A549 (cell line): ENCODE results near the gene PRKAR1B.

Experiments
- BHLHE40 ChIP-seq: IDR thresholded peaks from 2 replicates; pipeline ENCODE4 v1.6.1; 2012; ENCODE audit warnings: low read depth, low read length, inconsistent platforms
- CBX8 ChIP-seq: fragments of 200-600 bp; sonication (generic); IDR thresholded peaks from 2 replicates; pipeline ENCODE4 v1.6.1; 2016
- E2F6 ChIP-seq: IDR thresholded peaks from 2 replicates; pipeline ENCODE4 v1.6.1; 2012; ENCODE audit warnings: low read depth, borderline replicate concordance
- KDM1A ChIP-seq: fragments of 200-600 bp; sonication (generic); IDR thresholded peaks from 2 replicates; pipeline ENCODE4 v1.6.1; 2016; ENCODE audit warnings: low read depth, mild to moderate bottlenecking
- PHF8 ChIP-seq: fragments of 200-600 bp; sonication (generic); IDR thresholded peaks from 2 replicates; pipeline ENCODE4 v1.6.1; 2016; ENCODE audit warnings: low read depth, mild to moderate bottlenecking, antibody characterized with exemption, moderate library complexity, borderline replicate concordance
- POLR2A ChIP-seq: IDR thresholded peaks from 2 replicates; pipeline ENCODE4 v1.6.1; 2012; ENCODE audit warnings: mild to moderate bottlenecking, low read length
- SMC3 ChIP-seq: fragments of >200 bp; sonication (Bioruptor Twin); formaldehyde crosslinking; IDR thresholded peaks from 3 replicates; pipeline ENCODE4 v1.6.1; 2018; ENCODE audit warnings: inconsistent platforms
- TF ChIP-seq, protein P1 (sequence below): fragments of 450-650 bp; IDR thresholded peaks from 2 replicates; pipeline ENCODE4 v1.6.1; 2014; ENCODE audit warnings: antibody characterized with exemption
- TF ChIP-seq, protein P2 (sequence below): fragments of >200 bp; sonication (Bioruptor Twin); formaldehyde crosslinking; IDR thresholded peaks from 3 replicates; pipeline ENCODE4 v1.5.1; 2016

- TF ChIP-seq POLR2A (no peak), SMC3 (no peak), E2F6 (no peak), BHLHE40 (no peak), CBX8 (no peak), KDM1A (no peak), PHF8 (no peak)
- TF ChIP-seq, protein P1, sequence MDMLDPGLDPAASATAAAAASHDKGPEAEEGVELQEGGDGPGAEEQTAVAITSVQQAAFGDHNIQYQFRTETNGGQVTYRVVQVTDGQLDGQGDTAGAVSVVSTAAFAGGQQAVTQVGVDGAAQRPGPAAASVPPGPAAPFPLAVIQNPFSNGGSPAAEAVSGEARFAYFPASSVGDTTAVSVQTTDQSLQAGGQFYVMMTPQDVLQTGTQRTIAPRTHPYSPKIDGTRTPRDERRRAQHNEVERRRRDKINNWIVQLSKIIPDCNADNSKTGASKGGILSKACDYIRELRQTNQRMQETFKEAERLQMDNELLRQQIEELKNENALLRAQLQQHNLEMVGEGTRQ: no peak
- TF ChIP-seq, protein P2, sequence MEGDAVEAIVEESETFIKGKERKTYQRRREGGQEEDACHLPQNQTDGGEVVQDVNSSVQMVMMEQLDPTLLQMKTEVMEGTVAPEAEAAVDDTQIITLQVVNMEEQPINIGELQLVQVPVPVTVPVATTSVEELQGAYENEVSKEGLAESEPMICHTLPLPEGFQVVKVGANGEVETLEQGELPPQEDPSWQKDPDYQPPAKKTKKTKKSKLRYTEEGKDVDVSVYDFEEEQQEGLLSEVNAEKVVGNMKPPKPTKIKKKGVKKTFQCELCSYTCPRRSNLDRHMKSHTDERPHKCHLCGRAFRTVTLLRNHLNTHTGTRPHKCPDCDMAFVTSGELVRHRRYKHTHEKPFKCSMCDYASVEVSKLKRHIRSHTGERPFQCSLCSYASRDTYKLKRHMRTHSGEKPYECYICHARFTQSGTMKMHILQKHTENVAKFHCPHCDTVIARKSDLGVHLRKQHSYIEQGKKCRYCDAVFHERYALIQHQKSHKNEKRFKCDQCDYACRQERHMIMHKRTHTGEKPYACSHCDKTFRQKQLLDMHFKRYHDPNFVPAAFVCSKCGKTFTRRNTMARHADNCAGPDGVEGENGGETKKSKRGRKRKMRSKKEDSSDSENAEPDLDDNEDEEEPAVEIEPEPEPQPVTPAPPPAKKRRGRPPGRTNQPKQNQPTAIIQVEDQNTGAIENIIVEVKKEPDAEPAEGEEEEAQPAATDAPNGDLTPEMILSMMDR: no peak
Observed at GRCh38 chr7:514651-515598, 212.2 kb downstream of the PRKAR1B start.
